Activated CD4-positive, alpha-beta T cell treated with anti-CD3 and anti-CD28 coated beads, Interleukin-10, Interleukin-2, amounts not matched to agents 100 ng/mL and 50 ng/mL, durations not matched to agents 16 hours and 8 hours (primary cell): ENCODE data around the gene CACNG4.

Experiments
- DNase-seq: peaks from one replicate; pipeline ENCODE4 v3.0.0-alpha.2; 2020

The CACNG4 gene

GRCh38 chr17:67072885-67073284 is 108.4 kb downstream of the CACNG4 start:
- DNase-seq = no peak

DNA sequence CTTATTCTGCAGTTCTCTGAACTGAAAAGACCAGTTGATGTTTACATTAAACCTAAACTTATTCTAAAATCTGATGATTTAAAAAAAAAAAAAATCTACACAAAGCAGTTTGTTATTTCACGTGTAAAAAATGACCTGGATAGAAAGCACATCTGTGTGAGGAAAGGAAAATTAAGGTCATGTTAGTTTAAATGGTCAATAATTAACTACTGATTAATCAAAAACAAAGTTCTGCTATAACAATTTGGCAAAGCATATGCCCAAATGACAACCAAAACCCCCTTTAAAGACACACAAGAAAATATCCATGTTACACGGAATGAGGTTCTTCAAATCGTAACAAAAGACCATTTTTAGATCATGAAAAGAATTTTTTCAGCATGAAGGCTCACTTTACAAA is 110.3 kb downstream of the CACNG4 start:
- DNase-seq = no peak

DNA sequence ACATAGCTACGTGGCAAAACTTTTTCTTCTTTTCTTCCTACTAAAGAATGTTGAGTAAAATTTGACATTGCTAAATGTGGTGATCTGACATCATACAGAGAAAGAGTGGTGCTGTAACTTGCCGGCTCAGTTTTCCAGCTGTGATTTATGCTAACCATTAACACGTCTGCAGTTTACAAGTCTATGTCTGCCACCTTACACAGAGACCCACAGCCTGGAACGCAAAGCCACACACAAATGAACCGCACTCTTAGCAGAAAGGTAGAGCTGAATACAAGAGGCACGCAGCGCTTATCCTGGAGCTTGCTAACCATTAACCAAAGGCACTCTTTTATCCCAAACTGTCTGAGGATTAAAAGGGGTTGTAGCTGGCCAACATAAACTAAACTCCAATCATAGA is 111.8 kb downstream of the CACNG4 start:
- no peak for DNase-seq

DNA sequence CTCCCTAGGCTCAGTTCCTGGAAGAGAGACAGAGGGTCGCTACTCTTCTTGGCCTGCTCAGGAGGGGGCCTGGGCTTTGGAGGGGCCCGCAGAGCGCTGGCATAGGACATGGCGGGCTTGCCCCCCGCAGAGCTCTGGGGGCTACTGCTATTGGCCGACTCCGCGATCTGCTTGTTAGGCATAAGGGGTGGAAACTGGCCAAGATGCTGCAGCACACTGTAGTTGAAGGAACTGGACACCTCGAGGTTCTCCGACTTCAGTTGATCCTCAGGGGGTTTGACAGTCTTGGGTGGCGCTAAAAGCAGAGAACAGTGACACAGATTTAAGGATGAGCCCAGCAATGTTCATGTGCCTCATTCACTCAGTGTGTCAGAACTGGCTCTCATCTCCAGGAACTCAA is 113.8 kb downstream of the CACNG4 start:
- no peak for DNase-seq

DNA sequence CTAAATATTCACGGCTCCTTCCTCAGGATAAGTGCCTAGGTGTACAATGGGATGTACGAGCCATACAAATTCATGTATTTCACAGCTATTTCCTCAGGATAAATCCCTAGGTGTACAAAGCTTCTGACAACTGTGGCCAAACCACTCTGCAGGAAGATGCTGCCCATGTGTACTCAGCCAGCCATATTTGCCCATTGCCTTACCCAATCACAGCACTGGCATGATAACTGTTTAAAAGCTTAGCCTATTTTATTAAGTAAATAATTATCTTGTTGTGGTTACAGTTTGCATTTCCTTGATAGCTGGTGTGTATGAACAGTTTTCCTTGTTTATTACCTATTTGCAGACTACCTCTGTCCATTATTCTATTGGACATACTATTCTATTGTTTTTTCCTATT is 115.0 kb downstream of the CACNG4 start:
- no peak for DNase-seq

GRCh38 chr17:67080804-67081203 is 116.3 kb downstream of the CACNG4 start:
- DNase-seq = no peak

DNA sequence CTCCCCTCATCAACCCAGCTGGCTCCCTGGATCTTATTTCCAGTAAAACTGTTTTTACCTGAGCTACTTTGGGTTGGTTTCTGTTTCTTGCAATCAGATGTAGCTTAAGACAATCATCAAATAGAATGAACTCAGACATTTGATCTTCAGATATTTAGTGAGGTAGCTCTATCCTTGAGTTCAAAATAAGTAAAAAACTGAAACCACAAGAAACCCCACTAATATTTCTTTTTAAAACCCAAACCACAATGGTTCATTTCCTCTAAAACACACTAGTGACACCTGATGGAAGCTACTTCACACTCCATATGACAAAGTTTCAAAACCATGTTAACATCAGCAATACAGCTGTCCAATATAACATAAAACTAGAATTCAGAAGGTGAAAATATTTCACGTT is 117.6 kb downstream of the CACNG4 start:
- peak; percentile 21 for DNase-seq
